HG03378 (cell line): ENCODE results near the gene NRXN2.

Experiments used
- ATAC-seq: cut with Tn5 transposase; IDR thresholded peaks from one replicate; pipeline ENCODE4 v1.9.1; 2021; ENCODE audit warnings: mild to moderate bottlenecking, moderate library complexity; ENCODE audit not compliant: unreplicated experiment

NRXN2 gene

DNA sequence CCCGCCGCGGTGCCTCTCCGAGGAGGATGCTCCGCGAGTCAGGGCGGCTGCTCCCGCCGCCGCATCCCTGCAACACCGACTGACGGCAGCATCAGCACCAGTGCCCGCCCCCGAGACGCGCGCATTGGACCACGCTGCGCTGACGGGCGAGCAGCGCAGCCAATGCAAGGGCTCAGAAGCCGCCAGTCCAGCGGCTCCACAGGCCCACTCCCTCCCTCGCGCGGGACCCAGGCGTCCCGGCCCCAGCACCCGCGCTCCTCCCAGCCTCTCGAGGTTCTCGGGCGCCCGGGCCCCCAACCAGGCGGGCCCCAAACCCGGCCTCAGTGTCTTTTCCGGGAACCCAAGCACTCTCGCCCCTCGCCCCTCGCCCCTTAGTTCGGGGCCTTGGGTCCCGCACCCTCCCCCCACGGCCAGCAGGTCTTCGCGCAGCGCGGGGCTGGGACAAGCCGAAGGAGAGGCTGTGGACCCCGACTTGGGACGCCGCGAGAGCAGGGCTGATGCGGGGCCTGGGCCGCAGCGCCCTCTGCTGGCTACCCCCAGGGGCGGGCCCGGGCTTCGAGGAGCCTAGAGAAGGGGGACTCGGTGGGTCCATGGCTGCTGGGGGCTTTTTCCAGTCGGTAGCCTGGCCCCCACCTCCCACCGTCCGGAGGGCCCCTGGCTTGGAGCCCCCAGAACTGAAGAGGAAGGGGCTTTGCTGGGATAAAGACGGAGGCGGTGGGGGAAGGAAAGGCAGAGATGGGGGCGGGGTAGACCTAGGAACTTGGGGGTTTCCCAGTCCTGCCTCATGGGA lies at the start of gene NRXN2:
TSS of gene NRXN2 (minus strand) at position 81 of the 790 bp plus-strand sequence. CDS start 9,498 bp downstream, outside the sequence.
- no peak for ATAC-seq

DNA sequence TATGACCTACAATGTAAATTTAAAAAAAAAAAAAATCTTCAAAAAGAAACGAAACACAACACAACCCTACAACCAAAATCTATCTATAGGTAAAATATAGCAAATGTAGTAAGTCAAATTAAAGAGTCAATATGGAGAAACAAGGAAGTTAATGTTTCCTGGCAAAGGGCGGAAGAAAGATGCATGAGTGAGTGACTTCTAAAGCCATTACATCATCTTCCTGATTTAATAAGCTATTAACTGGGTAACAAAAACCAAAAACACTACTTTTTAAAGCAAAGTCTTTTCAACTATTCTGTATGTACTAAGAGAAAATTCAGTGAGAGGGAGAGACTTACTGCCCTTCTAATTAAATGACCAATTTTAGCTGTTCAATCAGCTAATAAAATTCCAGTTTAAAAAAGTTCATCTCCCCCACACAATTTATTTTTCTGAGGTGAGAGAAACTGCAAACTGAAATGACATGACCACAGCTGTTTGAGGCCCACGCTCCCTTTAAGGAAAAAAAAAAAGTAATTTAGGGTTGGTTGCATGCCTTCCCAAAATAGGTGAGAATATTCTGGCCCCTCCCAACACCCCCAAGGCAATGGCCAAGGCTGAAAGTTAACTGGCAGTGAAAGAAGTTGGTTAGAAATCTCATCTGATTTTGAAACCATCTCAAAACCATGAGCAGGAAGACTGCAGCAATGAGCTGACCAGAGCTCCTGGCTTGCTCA lies 49.5 kb upstream of the NRXN2 start:
- ATAC-seq: no peak

DNA sequence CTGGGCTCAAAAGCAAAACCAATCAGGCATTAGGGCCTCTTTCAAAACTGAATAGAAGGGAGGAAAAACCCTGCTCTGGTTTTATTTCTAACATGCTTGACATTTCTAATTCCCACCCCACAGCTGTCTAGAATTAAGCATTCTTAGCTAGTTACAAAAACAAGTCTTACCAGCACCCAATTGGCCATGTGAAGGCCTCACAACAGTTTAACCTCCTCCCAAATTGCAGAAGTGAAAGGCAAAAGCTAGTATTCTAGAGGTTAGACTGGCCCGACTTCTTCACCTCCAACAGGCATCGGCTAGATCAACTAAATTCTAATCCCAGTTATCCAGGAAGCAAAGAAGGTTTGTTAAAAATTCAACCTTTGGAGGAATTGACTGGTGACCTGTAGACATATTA lies 48.9 kb upstream of the NRXN2 start:
- ATAC-seq: no peak

DNA sequence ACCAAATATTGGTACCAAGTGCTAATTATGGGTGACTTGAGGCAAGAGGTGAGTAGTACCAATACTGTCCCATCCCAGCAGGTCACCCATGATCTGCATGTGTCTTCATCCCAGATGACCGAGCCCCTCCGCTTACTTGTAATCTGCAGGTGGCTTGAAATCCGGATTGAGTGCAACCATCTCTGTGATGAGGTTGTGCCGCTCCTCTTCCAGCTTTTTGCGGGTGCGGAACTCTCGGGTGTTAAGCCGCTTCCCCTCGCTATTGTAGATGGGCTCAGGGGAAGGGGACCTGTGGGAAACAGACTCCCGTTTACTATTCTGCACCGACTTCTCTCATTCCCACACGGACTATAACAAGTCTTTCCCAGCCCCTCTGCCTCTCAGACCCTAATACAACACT lies 47.1 kb upstream of the NRXN2 start:
- no peak for ATAC-seq

DNA sequence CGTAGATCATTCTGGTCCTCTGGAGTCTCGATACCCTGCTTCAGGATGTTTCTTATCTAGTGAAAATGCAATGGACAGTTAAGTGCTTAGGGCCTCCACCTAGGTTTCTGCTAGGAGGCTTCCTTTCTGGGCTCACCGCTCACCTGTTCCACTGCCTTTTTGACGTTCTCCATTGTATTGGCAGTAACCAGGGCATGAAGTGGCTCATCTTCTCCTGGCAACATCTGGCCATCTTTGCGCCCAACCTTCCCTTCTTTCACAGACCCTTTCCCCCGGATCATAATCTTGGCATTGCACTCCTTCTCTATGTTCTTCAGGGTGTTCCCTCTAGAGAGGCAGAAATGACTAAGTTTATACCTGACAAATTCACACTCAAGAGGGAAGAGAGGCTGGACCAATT lies 46.3 kb upstream of the NRXN2 start:
- ATAC-seq: no peak

DNA sequence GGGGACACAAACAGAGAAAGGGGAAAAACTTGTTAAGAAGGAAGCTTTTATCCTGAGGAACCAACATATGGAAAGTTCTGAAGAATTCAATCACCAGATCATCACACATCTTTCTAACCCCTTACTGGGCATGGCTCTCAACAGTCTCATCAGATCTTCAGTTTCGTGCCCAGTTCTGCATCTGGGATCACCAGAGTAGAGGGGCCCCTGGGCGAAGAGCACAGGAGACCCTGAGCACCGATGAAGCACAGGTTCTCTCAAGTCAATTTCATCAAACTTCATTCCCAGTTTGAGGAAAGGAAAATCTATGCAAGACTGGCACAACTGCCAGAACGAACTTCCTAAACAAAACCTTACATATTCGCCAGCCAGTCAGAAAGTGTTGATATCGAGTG lies 45.3 kb upstream of the NRXN2 start:
- no peak for ATAC-seq

DNA sequence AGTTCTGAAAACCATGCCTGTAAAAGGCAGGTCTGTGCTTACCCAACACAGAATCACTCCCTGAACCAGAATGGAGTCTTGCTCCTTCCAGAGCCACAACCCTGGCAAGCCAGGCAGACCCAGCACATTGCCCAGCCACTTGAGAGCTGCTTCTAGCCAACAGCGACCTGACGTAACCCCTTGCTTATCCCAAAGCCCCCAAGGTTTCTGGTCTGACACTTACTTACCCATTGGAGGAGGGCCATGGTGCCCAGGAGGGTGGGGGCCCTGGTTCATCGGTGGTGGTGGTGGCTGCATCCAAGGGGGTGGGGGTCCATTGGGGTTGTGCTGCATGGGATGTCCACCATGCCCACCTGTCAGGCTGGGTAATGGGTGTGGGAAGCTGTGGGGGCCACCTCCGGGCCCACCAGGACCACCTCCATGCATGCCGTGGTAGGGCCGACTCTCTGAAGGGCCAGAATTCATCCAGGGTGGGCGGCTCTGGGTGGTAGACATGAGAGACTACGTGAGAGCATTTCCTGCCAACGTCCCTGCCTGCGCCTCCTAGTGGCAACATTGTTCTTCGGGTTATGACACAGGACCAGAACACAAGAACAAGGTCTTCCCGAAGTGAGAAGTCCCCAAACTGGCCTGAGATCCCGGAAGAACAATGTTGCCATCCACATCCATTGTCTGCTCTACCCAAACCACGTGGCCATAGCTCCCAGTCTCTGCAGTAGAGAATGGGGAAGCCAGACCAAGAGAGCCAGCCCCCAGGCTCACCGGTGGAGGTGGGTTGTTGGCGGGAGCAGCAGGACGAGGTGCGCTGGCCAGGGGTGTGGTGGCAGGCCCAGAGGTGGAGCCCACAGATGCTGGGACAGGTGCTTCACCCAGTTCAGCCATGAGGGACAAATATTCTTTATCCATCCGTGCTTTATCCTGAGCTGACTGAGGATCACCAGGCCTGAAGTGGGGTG lies 44.6 kb upstream of the NRXN2 start:
- no peak for ATAC-seq

DNA sequence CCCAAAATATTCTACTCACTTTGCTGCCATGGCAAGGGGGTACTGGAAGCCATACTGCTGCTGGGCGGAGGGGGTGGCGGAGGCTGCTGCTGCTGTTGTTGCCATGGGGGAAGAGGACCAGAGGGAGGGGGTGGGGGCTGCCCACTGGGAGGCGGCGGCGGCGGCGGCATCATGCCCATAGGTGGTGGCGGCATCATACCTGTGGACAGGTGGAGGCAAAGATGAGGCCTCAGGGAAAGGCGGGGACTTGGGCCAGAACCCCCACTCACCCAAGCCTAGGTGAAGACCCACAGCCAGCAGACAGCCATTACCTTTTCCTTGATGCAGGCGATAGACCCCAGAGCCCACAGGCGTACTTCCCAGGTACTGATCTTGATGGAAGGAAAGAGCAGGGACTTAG lies 43.9 kb upstream of the NRXN2 start:
- ATAC-seq: no peak

DNA sequence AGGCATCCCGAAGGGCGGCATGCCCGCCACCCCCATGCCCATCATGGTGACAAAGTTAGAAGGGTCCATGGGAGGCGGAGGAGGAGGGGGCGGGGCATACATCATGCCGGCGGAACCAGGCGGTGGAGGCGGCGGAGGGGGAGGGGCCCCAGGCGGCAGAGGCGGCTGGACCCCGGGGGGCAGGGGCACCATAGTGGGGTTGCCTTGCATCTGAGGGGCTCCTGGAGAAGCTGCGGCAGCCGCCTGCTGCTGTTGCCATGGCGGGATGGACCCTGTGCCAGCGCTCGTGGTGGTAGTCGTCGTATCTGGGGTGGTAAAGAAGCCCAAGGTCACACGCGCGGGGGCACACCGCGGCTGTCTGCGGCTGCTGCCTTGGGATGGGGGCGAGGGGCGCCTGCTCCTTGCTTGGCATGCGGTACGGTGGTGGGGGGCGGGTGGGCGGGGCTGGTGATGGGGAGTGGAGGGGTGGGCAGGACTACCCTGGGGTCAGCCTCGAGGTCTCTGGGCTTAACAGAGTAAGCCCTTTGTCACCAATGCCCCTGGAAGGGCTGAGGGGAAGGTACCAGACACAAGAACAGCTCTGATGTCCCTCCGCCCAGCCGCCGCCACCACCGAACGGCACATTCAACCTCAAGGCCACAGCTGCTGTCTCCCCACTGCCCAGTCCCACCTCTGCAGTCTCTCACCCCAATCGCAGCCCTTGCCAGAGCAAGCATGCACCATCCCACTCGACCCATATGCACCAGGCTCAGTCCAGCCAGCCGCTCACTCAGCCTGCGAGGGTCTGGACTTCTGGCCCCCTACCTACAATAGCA lies 43.1 kb upstream of the NRXN2 start:
- no peak for ATAC-seq

DNA sequence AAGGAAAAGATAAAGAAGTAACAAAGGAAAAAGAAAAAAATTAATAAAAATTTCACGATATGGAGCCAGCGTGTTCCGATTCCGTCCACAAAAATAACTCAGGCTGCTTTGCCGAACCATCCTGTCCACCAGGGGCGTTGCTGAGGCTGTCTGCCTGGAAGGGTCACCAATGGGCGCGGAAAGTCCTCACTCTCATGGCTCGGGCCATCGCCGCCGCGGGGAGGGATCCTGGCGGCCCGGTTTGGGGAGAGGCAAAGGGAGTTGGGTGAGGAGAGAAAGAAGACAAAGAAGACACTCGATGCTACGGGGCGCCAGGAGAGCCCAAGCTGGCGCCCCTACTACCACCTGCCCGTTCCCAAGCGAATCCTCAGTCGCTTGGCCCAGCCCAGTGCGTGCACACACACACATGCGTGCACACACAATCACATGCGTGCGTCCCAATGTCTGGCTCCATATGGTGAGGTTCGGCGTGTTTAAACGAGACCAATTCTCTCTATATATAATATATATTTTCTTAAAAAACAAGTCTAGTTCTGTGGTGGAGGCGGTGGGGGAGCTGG lies 42.4 kb upstream of the NRXN2 start:
- no peak for ATAC-seq

DNA sequence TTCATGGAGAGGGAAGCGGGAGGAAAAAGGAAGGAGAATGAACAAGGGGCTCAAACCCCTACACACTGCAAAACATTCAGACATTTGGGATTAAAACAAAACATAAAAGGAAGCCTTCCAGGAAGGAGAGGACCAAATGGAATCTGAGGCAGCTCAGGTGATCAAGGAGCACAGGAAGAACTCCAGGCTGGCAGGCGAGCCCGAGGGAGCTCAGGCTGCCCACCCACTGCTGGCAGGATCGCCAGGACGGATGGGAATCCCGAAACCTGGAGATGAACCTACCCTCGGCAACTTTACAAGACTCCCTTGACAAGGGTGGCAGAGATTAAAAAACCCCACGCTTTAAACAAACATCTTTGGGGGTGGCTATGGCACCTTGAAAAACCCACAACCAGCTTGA lies 41.8 kb upstream of the NRXN2 start:
- no peak for ATAC-seq

DNA sequence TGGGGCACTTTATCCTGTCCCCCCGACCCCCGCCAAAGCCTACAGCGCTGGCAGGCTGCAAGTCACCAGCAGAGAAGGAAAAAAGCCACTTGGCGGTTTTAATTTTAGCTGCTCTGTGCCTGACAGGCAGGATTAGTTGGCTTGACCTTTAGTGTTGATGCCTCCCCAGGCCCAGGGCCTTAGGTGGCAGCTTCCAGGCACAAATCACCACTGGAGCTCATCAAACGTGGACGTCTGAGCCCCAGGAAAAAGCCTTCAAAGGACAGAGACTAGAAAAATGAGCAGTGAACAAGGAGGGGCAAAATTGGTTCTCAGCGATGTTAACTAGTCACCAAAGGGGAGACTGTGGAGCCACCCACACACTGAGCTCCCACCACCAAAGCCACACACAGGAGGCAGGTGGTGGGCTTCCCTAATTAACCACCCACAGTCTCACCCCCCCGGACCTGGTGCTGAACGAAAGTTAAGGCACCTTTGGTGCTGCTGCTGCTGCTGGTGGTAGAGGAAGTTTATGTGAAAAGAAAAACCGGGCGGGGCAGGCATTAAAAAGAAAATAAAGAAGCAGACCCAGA lies 41.1 kb upstream of the NRXN2 start:
- no peak for ATAC-seq

DNA sequence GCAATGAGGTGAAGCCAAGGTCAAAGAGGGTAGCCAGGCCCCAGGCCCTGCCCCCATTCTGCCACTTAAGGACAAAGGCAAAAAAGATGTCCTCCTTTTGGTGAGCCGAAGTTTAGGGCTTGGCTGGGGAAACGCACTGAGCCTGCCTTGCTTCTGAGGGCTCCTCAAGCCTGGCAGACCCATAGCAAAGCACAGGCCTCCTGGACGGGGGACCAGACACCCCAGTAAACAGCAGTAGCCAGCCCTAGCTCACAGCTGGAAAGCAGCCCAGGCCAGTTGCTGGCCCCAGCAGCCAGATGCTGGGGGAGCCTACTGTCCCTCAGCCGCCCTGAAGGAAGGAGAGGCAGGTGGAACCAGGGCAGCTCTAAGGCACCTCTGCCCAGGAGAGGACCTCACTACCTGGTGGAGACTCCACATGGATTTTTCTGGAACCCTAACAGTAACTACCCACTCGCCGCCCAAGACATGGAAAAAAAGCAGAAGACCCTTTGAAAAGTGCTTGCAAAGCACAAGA lies 40.6 kb upstream of the NRXN2 start:
- ATAC-seq: no peak

DNA sequence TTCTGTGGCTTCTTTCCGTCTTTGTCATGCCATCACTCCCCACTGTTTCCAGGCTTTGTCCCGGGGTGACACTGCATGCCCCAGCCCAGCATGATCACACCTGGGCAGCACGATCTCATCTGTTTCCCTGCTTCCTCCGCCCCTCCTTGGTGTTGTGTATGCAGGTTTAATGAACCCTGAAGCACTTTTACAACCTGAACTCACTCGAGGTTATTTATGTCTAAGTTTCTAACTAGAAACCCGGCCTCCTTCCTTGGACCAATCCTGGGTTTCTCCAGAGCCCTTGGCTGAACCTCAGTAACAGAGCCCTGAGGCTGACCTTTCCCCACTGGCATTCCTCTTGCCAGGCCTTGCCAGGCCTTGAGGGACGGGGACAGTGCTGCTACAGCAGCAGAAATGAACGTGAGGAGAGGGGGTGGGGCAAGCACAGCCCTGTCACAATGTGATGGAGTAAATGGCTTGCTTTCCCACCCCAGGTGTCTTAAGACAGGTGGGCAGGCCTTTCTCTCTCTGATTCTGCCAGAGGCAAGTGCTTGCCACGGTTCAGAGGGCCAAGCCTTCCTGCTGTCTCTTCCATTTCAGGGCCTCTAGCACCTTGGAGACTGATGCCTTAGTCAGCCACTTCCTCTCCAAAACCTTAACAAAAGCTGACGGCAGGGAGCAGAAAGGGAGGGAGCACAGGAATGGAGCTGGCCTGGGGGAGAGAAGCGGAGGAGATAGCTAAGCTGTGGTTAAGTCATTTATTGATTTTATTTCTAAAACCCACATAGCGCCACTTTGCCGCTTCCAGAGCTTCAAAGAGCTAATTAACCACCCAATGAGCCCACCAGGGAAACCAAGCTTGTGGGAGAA lies 39.9 kb upstream of the NRXN2 start:
- no peak for ATAC-seq

DNA sequence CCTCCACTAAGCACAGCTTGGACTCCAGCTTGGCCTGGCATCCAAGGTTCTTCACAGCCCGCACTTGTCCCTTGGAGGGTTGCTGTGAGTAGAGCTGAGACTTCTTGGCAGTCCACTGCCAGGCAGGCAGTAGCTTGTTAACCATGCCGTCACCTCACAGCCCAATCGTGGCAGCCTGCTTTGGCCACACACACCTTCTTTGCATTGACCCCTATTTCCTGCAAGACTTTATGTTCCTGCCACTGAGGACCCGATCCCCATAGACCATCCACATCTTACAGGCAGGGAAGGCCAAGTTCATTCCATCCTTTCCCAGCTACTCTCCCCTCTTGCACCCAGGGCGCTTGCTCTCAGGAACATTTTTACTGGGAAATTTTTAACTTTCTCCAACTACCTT lies 39.3 kb upstream of the NRXN2 start:
- ATAC-seq: no peak

DNA sequence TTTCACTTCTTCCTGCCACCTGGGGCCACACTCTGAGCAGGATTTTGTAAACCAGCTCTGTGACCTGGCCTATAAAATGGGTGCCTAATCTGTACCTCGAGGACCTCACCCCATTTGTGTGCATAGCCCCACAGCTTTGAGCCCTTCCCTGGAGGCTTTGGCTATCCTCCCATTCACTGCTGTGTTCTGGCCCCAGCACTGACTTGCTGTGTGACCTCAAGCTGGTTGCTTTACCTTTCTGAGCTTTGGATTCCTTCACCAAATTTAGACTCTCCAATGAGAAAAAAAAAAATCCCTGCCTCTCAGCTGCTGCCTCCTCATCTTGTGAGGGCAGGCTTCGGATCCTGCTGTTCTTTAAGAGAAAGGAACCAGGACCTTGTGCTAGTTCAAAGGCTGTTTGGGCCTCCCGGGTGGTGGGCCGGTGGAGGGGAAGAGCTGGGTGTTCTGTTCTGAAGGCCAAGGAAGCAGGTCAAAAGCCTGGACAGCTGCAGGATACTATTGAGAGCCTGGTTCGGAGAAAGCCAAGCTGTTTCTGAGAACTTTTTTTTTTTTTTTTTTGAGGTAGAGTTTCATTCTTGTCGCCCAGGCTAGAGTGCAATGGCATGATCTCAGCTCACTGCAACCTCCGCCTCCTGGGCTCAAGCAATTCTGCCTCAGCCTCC lies 37.9 kb upstream of the NRXN2 start:
- ATAC-seq: no peak

DNA sequence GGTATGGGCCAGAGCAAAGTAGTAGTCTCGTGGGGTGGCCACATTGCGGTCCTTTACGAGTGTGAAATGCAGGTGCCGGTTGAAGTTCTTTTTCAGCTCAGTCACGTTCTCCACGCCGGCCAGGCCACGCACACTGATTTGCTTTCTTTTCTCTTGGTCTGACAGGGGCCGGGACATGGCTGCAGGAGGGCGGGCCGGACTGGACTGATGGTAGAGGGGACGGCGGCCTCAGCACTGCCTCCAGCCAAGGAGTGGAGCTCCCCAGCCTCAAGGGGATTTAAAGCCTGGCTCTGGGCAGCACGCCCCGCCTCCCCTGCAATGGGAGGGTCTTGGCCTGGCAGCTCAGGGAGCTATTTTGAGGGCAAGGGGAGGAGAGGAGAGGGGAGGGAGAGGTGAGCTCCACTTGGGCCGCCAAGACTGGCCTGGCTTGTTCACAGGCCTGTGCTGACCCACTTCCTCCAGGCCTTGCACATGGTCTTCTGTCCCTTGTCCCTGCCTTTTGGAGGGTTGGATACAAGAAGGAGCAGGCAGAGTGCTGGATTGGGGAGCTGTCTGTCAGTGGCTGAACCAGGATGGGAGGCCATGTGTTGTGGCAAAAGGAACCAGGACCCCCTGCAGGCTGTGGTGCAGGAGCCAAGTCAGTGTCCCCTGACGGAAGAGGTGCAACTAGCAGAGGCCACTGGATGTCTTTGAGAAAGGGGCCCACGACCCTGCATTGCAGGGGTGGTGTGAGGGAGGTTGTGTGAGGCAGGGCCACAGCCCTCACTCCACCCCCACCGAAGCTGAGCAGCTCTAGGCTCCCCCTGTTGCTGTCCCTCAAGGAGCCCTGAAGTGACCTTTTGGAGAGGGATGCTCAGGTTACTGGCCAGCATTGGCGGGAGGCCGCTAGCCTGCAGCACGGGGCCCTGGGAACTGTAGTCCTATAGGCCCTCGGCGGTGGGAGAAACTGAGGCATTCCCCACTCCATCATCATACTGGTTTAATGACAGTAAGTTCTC lies 37.0 kb upstream of the NRXN2 start, which contains the start of gene PYGM:
TSS of gene PYGM (minus strand) at position 253 of the 998 bp plus-strand sequence. CDS start at position 177, 76 bp downstream.
- no peak for ATAC-seq
